Gastrocnemius medialis (tissue), 4 donors: Measurements from ENCODE around the gene KRTAP9-3. TPM values are rescaled to one million over a fixed set of nuclear protein-coding genes. Genes with fewer than 3 reads are reported as not detected.
"Not testable (repeated sequence)": the region's sequence is repeated elsewhere in the genome, so short reads cannot be mapped to it uniquely, and the experiment has no call there.

Experiments
- ATAC-seq, 2 donors: fragments of 150-250 bp; one replicate each; pipeline ENCODE4 v1.9.1; 2016
- DNase-seq, 2 donors: peaks; one replicate each; pipeline ENCODE4 v3.0.0-alpha.2; 2019
- H3K27ac ChIP-seq, 4 donors: fragments of 200-600 bp; sonication (generic); 1 replicate in 1 of 4; 2 replicates in 3 of 4; pipeline ENCODE4 v1.5.1; 2016 to 2018; ENCODE audit warnings: mild to moderate bottlenecking in 2 of 4, moderate library complexity in 1 of 4
- H3K27me3 ChIP-seq, 3 donors: fragments of 200-600 bp; sonication (generic) in 2 of 3; 1 replicate in 1 of 3; 2 replicates in 2 of 3; pipeline versions ENCODE4 v1.5.1 to v1.6.0; 2016 to 2019; ENCODE audit warnings: mild to moderate bottlenecking in 1 of 3, moderate library complexity in 1 of 3
- H3K36me3 ChIP-seq, 2 donors: fragments of 200-600 bp; sonication (generic) in 1 of 2; one replicate each; pipeline ENCODE4 v1.5.1; 2017 to 2018
- H3K4me1 ChIP-seq, 2 donors: fragments of 200-600 bp; sonication (generic) in 1 of 2; one replicate each; pipeline ENCODE4 v1.5.1; 2016 to 2017; ENCODE audit warnings: mild to moderate bottlenecking in 2 of 2
- H3K4me3 ChIP-seq, 4 donors: fragments of 200-600 bp; sonication (generic) in 3 of 4; 1 replicate in 1 of 4; 2 replicates in 3 of 4; pipeline ENCODE4 v1.5.1; 2016 to 2019; ENCODE audit warnings: mild to moderate bottlenecking in 2 of 4
- H3K9me3 ChIP-seq, 3 donors: fragments of 200-600 bp; sonication (generic) in 2 of 3; 1 replicate in 1 of 3; 2 replicates in 2 of 3; pipeline ENCODE4 v1.5.1; 2016 to 2019
- CTCF ChIP-seq, 5 experiments: fragments of 450-650 bp in 3 of 5; fragments of 200-600 bp in 2 of 5; sonication (generic) in 2 of 5; IDR thresholded peaks in 4 of 5; conservative IDR thresholded peaks in 1 of 5; 1 replicate in 4 of 5; 2 replicates in 1 of 5; pipeline ENCODE4 v1.5.1; 2016 to 2019; ENCODE audit warnings: antibody characterized with exemption in 5 of 5, mild to moderate bottlenecking in 3 of 5, moderate library complexity in 3 of 5
- POLR2A ChIP-seq, 2 donors: fragments of 450-650 bp; IDR thresholded peaks; one replicate each; pipeline ENCODE4 v1.6.1; 2017; ENCODE audit warnings: antibody characterized with exemption in 2 of 2, mild to moderate bottlenecking in 2 of 2, moderate library complexity in 2 of 2
- in situ Hi-C, 4 donors: fragments of 200-750 bp; cut with MboI; loops; one replicate each; pipeline versions ENCODE4 v1.15.0 to v1.8.0; 2017; ENCODE audit warnings: low sequenced_read_pairs in 4 of 4
- intact Hi-C: fragments of 100-400 bp; cut with DNase I; formaldehyde crosslinking; loops from one replicate; pipeline ENCODE4 v1.15.1; 2023; ENCODE audit warnings: low total_unique reads
- total RNA-seq, 4 donors: library from RNA; depleted of rRNA; stranded (reverse); fragments of >200 nt; gene quantifications; one replicate each; pipeline versions ENCODE4 v1.1.0 to v1.2.3, GENCODE V29; 2016

KRTAP9-3 gene
- total RNA-seq, 4 donors from 2014 or later = not detected

GRCh38 chr17:41251261-41251660, 19.0 kb downstream of the KRTAP9-3 start:
- Histone ChIP-seq H3K9me3 (no peaks in the 10 kb centered on the region), H3K4me3 (no peak overlapping the region), H3K4me1 (no peaks in the 10 kb centered on the region), H3K27me3 (peaks cover 0 to 11% (median 0%) of the 10 kb centered on the region in 3 donors), H3K36me3 (no peaks in the 10 kb centered on the region), H3K27ac (no peak overlapping the region)
- no peak for ATAC-seq
- TF ChIP-seq CTCF (IDR thresholded peaks at IDR 0.05 in 4 of 5, conservative IDR thresholded peaks at IDR 0.05 in 1 of 5) (no peak), POLR2A (IDR thresholded peaks at IDR 0.05) (no peak)
- intact Hi-C loops = no loop called here
- no peak for DNase-seq
- in situ Hi-C loops = loop anchor here in 1 of 4 donors (25.0 kb wide), 1 partner anchor 89 kb away; the partner anchor contains the start of genes KRTAP4-3 and KRTAP4-4

DNA sequence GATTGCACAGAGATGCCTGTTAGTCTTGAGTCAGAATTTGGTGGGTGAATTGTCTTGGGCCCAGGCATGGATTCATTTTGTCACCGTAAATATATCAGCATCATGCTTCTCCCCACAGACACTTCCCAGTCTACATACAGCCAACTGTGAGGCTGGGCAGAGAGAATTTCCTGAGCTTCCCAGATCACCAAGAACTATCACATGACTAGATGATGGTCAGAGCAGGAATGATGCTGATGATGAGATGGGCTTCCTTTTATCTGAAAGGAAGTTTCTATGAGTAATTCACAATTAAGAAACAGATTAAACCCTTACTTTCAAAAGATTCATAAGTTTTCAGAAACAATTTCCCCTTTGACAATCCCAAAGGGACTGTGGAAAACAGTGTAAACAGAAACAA, 22.6 kb downstream of the KRTAP9-3 start:
- Histone ChIP-seq H3K27ac (no peak overlapping the region), H3K9me3 (no peaks in the 10 kb centered on the region), H3K4me1 (no peaks in the 10 kb centered on the region), H3K4me3 (no peak overlapping the region), H3K27me3 (peaks cover 0 to 31% (median 5%) of the 10 kb centered on the region in 3 donors), H3K36me3 (no peaks in the 10 kb centered on the region)
- no peak for ATAC-seq
- no peak for TF ChIP-seq POLR2A (IDR thresholded peaks at IDR 0.05)
- no peak for TF ChIP-seq CTCF (IDR thresholded peaks at IDR 0.05 in 4 of 5, conservative IDR thresholded peaks at IDR 0.05 in 1 of 5)
- in situ Hi-C loops = loop anchor here in 1 of 4 donors (25.0 kb wide), 1 partner anchor 93 kb away; the partner anchor contains the start of genes KRTAP4-3 and KRTAP4-4
- intact Hi-C loops = no loop called here
- no peak for DNase-seq

DNA sequence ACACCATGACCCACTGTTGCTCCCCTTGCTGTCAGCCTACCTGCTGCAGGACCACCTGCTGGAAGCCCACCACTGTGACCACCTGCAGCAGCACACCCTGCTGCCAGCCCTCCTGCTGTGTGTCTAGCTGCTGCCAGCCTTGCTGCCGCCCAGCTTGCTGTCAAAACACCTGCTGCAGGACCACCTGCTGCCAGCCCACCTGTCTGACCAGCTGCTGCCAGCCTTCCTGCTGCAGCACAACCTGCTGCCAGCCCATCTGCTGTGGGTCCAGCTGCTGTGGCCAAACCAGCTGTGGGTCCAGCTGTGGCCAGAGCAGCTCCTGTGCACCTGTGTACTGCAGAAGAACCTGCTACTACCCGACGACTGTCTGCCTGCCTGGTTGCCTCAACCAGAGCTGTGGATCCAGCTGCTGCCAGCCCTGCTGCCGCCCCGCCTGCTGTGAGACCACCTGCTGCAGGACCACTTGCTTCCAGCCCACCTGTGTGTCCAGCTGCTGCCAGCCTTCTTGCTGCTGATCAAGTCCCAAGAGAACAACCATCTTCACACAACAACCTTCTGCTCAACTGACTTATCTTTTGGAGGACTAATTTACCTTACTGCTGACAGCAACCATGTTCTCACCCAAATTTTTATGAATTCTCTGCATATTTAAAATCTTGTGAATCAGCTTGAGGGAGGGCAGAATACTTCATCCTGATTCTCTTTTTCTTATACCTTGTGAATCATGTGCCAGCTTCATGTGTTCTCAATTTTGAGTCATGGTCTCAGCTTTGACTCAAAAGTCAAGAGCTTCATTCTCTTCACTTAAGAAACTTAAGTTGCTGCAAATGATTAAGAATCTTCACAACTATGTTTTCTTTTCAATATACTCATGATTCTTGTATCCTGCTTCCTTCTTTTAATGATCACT, 23.4 kb downstream of the KRTAP9-3 start, which contains the start of gene KRTAP9-9:
Gene KRTAP9-9 (plus strand): TSS at position 4 of the 910 bp plus-strand sequence.
- H3K27me3 ChIP-seq = peaks cover 0 to 33% (median 5%) of the 10 kb centered on the region in 3 donors
- in situ Hi-C loops = loop anchor here in 1 of 4 donors (25.0 kb wide), 1 partner anchor 93 kb away; the partner anchor contains the start of genes KRTAP4-3 and KRTAP4-4
- H3K36me3 ChIP-seq, DNase-seq, H3K9me3 ChIP-seq, H3K27ac ChIP-seq, H3K4me1 ChIP-seq, H3K4me3 ChIP-seq, intact Hi-C loops, ATAC-seq: not testable (repeated sequence)

GRCh38 chr17:41256291-41256685, 24.0 kb downstream of the KRTAP9-3 start:
- intact Hi-C loops (no loop called here), in situ Hi-C loops (loop anchor here in 1 of 4 donors (25.0 kb wide), 1 partner anchor 94 kb away; the partner anchor contains the start of genes KRTAP4-3 and KRTAP4-4)
- H3K4me1 ChIP-seq = no peaks in the 10 kb centered on the region

More at GRCh38 chr17:41256291-41256685, 24.0 kb downstream of the KRTAP9-3 start:
- DNase-seq (no peak), ATAC-seq (no peak)
- H3K27me3 ChIP-seq = peaks cover 0 to 32% (median 5%) of the 10 kb centered on the region in 3 donors
- no peak overlapping the region for H3K4me3 ChIP-seq
- no peaks in the 10 kb centered on the region for H3K36me3 ChIP-seq
- no peaks in the 10 kb centered on the region for H3K9me3 ChIP-seq
- TF ChIP-seq POLR2A (IDR thresholded peaks at IDR 0.05) = no peak
- no peak for TF ChIP-seq CTCF (IDR thresholded peaks at IDR 0.05 in 4 of 5, conservative IDR thresholded peaks at IDR 0.05 in 1 of 5)
- no peak overlapping the region for H3K27ac ChIP-seq
